ENCODE data around the gene PRX. TPM values are rescaled to one million over a fixed set of nuclear protein-coding genes. Genes with fewer than 3 reads are reported as not detected.

The PRX gene
- total and polyA plus RNA-seq, 9 of the 15 experiments (the other 6 are each of a cell fraction or from before 2014, with no cell fraction given), result 0.65 to 3.5 (median 1.7) TPM; not detected in 2

DNA sequence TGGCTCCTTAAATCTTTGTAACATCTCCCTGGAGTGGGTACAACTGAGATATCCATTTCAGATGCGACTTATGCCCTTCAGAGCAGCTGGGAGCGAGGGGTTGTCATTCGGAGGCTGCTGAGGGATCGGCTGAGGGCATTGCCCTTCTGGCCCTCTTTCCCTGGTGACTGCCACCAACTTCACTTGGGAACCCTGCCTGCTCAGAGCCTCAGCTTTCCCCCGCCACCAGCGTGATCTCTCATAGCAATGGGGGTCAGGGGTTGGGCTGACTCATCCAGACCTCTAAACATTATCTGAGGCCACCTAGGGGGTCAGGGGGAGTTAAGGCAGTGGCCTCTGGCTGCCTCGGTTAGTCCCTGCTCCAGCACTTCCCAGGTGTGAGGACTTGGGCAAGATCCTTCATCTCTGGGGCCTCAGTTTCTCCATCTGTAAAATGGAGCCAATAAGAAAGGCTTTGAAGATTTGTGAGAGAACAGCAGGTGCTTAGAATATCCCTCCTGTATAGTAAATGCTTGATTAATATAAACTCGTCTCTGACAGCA, 1.1 kb downstream of the PRX start (continued):
- no peak for TF ChIP-seq REST (IDR thresholded peaks at IDR 0.05; ENCODE audit: borderline replicate concordance)
- no peak for TF ChIP-seq REST (CRISPR knock-in tag; IDR thresholded peaks at IDR 0.05; ENCODE audit: low read depth)
- no peak for TF ChIP-seq ZNF217 (CRISPR knock-in tag; IDR thresholded peaks at IDR 0.05)
- TF ChIP-seq MCM5 (IDR thresholded peaks at IDR 0.05; ENCODE audit: low read depth), result no peak
- TF ChIP-seq SMAD4 (CRISPR knock-in tag; conservative IDR thresholded peaks at IDR 0.05), result no peak
- no peak for TF ChIP-seq SMARCC2 (IDR thresholded peaks at IDR 0.05; ENCODE audit: low read depth)
- no peak for TF ChIP-seq ESRRB (CRISPR knock-in tag; IDR thresholded peaks at IDR 0.05; ENCODE audit: borderline replicate concordance)
- TF ChIP-seq, protein P1, sequence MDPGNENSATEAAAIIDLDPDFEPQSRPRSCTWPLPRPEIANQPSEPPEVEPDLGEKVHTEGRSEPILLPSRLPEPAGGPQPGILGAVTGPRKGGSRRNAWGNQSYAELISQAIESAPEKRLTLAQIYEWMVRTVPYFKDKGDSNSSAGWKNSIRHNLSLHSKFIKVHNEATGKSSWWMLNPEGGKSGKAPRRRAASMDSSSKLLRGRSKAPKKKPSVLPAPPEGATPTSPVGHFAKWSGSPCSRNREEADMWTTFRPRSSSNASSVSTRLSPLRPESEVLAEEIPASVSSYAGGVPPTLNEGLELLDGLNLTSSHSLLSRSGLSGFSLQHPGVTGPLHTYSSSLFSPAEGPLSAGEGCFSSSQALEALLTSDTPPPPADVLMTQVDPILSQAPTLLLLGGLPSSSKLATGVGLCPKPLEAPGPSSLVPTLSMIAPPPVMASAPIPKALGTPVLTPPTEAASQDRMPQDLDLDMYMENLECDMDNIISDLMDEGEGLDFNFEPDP (CRISPR knock-in tag; IDR thresholded peaks at IDR 0.05), result no peak
- no peak for TF ChIP-seq ESRRA (IDR thresholded peaks at IDR 0.05; ENCODE audit: borderline replicate concordance, low read depth)
- TF ChIP-seq, protein P2, sequence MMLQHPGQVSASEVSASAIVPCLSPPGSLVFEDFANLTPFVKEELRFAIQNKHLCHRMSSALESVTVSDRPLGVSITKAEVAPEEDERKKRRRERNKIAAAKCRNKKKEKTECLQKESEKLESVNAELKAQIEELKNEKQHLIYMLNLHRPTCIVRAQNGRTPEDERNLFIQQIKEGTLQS (IDR thresholded peaks at IDR 0.05), result peak; percentile 52
- TF ChIP-seq, protein P2 (CRISPR knock-in tag; conservative IDR thresholded peaks at IDR 0.05), result no peak
- peak; percentile 84 for TF ChIP-seq RBM25 (IDR thresholded peaks at IDR 0.05; ENCODE audit: low read depth, low read length, severe bottlenecking)
- TF ChIP-seq ZNF24 (IDR thresholded peaks at IDR 0.05), result no peak
- no peak for TF ChIP-seq HNRNPL (IDR thresholded peaks at IDR 0.05; ENCODE audit: low read depth, low read length)
- no peak for TF ChIP-seq SIN3A (IDR thresholded peaks at IDR 0.05; ENCODE audit: borderline replicate concordance in 2 of 2, control insufficient read depth in 1 of 2, low read depth in 2 of 2, low read length in 2 of 2)
- TF ChIP-seq IFI16 (CRISPR knock-in tag; IDR thresholded peaks at IDR 0.05), result no peak
- TF ChIP-seq WHSC1 (IDR thresholded peaks at IDR 0.05; ENCODE audit: low read length), result no peak
- no peak for TF ChIP-seq CSDE1 (IDR thresholded peaks at IDR 0.05)
- no peak for TF ChIP-seq U2AF2 (optimal IDR thresholded peaks at IDR 0.05; ENCODE audit: low read depth, low read length)
- TF ChIP-seq SAFB2 (IDR thresholded peaks at IDR 0.05; ENCODE audit: borderline replicate concordance, low read depth, low read length, severe bottlenecking), result no peak
- TF ChIP-seq TARDBP (IDR thresholded peaks at IDR 0.05), result no peak
